Mucosa of descending colon (tissue), 3 donors: ENCODE data around the gene LPCAT4. TPM values are rescaled to one million over a fixed set of nuclear protein-coding genes. Genes with fewer than 3 reads are reported as not detected.
A peak's percentile ranks its signal among the peaks of the same experiment; 100 is the strongest.

ENCODE experiments used
- ATAC-seq: fragments of 200-7000 bp; cut with Tn5 transposase; one replicate; pipeline ENCODE4 v1.9.1; 2020; ENCODE audit warnings: mild to moderate bottlenecking, moderate library complexity
- DNase-seq, 3 donors: peaks; one replicate each; pipeline ENCODE4 v3.0.0-alpha.2; 2020
- H3K36me3 ChIP-seq: fragments of 200-600 bp; one replicate; pipeline ENCODE4 v1.8.0; 2021; ENCODE audit warnings: low read depth, mild to moderate bottlenecking
- H3K4me1 ChIP-seq: fragments of 200-600 bp; one replicate; pipeline ENCODE4 v1.8.0; 2021; ENCODE audit warnings: low read depth, mild to moderate bottlenecking
- H3K4me3 ChIP-seq: fragments of 200-600 bp; one replicate; pipeline ENCODE4 v1.8.0; 2021; ENCODE audit warnings: mild to moderate bottlenecking
- H3K9me3 ChIP-seq: fragments of 200-600 bp; one replicate; pipeline ENCODE4 v1.8.0; 2021; ENCODE audit warnings: mild to moderate bottlenecking
- intact Hi-C, 2 donors: fragments of 100-400 bp; cut with DNase I in 1 of 2; cut with micrococcal nuclease in 1 of 2; formaldehyde crosslinking; loops; one replicate each; pipeline versions ENCODE4 v1.11.0 to v1.11.1; 2022; cut with DNase I, micrococcal nuclease
- total RNA-seq, 3 donors: library from RNA; stranded (reverse); fragmentation: NEBNext Ultra II Directional in 2 of 3; extraction: Animal tissue kit (Norgen Biotek cat#: 25700) in 2 of 3; gene quantifications; one replicate each; pipeline versions ENCODE4 v1.2.1 to v1.2.4, GENCODE V29; 2021 to 2023
- TF ChIP-seq, protein P1 (sequence below): fragments of 200-600 bp; IDR thresholded peaks from one replicate; pipeline ENCODE4 v1.8.0; 2022; ENCODE audit warnings: antibody characterized with exemption, mild to moderate bottlenecking
- donor health status: DM: no; HTN: no; CAD: no; lungs with moderate emphysema.
- donor health status: DM: no; HTN: no; CAD: no.
- donor health status: DM: no; HTN: yes; CAD: no.

Gene LPCAT4
- total RNA-seq, 3 donors from 2014 or later = 144 to 236 (median 154) TPM

- intact Hi-C loops = loop anchor here in 1 of 2 donors (2.0 kb wide), 1 partner anchor 24 kb away; the partner anchor contains the start of genes NOP10 and NUTM1
- DNase-seq (peak; percentile 88 to 91 (median 90)), ATAC-seq (peak; percentile 64)
- Histone ChIP-seq H3K36me3 (no peaks in the 10 kb centered on the region), H3K4me1 (peaks cover 44% of the 10 kb centered on the region), H3K9me3 (no peaks in the 10 kb centered on the region), H3K4me3 (peak overlapping the region; percentile 67)
- TF ChIP-seq, protein P1, sequence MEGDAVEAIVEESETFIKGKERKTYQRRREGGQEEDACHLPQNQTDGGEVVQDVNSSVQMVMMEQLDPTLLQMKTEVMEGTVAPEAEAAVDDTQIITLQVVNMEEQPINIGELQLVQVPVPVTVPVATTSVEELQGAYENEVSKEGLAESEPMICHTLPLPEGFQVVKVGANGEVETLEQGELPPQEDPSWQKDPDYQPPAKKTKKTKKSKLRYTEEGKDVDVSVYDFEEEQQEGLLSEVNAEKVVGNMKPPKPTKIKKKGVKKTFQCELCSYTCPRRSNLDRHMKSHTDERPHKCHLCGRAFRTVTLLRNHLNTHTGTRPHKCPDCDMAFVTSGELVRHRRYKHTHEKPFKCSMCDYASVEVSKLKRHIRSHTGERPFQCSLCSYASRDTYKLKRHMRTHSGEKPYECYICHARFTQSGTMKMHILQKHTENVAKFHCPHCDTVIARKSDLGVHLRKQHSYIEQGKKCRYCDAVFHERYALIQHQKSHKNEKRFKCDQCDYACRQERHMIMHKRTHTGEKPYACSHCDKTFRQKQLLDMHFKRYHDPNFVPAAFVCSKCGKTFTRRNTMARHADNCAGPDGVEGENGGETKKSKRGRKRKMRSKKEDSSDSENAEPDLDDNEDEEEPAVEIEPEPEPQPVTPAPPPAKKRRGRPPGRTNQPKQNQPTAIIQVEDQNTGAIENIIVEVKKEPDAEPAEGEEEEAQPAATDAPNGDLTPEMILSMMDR = no peak
These were observed 528 bp downstream of the LPCAT4 start for GRCh38 chr15:34366271-34367065.

- intact Hi-C loops = loop anchor here in 1 of 2 donors (2.0 kb wide), 1 partner anchor 23 kb away; the partner anchor contains the start of genes NOP10 and NUTM1
- H3K9me3 ChIP-seq = no peaks in the 10 kb centered on the region
- H3K4me3 ChIP-seq = peak overlapping the region; percentile 67
- TF ChIP-seq, protein P1 = no peak
- H3K36me3 ChIP-seq = no peaks in the 10 kb centered on the region
- DNase-seq (no peak), ATAC-seq (no peak)
- peaks cover 48% of the 10 kb centered on the region for H3K4me1 ChIP-seq
These were observed 1.2 kb downstream of the LPCAT4 start for GRCh38 chr15:34365836-34366235.

- no peaks in the 10 kb centered on the region for H3K9me3 ChIP-seq
- no peak for ATAC-seq
- DNase-seq = peak in 1 of 3 donors; percentile 49
- intact Hi-C loops = no loop called here
- no peaks in the 10 kb centered on the region for H3K36me3 ChIP-seq
- peaks cover 48% of the 10 kb centered on the region for H3K4me1 ChIP-seq
- H3K4me3 ChIP-seq = no peak overlapping the region
- TF ChIP-seq, protein P1 = no peak
These were observed 1.7 kb downstream of the LPCAT4 start for GRCh38 chr15:34365091-34365825.

GRCh38 chr15:34364041-34364440 is 3.0 kb downstream of the LPCAT4 start:
- intact Hi-C loops = no loop called here

GRCh38 chr15:34362047-34362773 is 4.8 kb downstream of the LPCAT4 start:
- Histone ChIP-seq H3K4me3 (no peak overlapping the region), H3K4me1 (peaks cover 43% of the 10 kb centered on the region), H3K9me3 (no peaks in the 10 kb centered on the region), H3K36me3 (no peaks in the 10 kb centered on the region)
- intact Hi-C loops = no loop called here
- peak; percentile 69 for ATAC-seq
- DNase-seq = peak; percentile 84 to 89 (median 87)
- TF ChIP-seq, protein P1 = no peak

More at GRCh38 chr15:34364041-34364440, 3.0 kb downstream of the LPCAT4 start:
- no peak for DNase-seq
- Histone ChIP-seq H3K9me3 (no peaks in the 10 kb centered on the region), H3K4me3 (no peak overlapping the region), H3K36me3 (no peaks in the 10 kb centered on the region), H3K4me1 (peaks cover 54% of the 10 kb centered on the region)
- ATAC-seq = no peak
- TF ChIP-seq, protein P1 = no peak
